Occipital lobe (tissue), 2 donors: ENCODE measurements around the gene TEX55. TPM values are rescaled to one million over a fixed set of nuclear protein-coding genes. Genes with fewer than 3 reads are reported as not detected.
"Not testable (repeated sequence)": the region's sequence is repeated elsewhere in the genome, so short reads cannot be mapped to it uniquely, and the experiment has no call there.

Experiments used
- DNase-seq: peaks from one replicate; lab custom pipeline; 2025; lab: John Stamatoyannopoulos, UW
- total RNA-seq: library from RNA; depleted of rRNA; stranded (reverse); fragments of >200 nt; gene quantifications from one replicate; pipeline ENCODE4 v1.2.3, GENCODE V29; 2014

TEX55 gene
- not detected for total RNA-seq

DNA sequence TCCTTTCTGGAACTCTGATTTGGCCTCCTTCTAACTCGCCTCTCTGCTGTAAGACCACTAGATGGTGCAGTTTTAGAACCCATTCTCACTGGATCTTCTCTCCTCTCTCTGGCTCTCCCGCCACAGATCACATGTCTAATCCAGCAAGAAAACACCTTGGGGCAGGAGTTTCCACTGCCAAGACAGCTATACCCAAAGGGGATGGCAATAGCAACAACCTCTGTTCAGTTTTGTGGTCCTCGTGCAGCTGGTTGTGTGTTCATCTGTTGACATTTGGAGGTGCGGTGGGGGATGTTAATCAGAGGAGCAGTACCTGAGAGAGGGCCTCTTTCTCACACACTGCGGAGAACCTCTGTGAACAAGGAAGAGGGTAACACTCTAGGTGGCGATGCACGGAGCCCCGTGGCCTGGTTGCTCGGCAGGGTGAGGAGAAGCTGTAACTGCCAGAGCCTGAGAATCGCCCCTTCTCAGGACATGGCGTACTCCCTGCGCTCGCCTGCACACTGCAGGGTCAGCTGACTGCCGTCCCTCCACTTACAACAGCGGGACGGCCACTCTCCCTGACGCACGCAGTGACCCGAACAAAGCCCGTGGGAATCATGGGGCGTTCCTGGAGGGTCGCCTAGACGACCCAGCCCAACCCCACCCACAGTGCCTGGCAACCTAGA, at the start of gene TEX55:
TEX55 (plus strand) TSS at position 666 of the 668 bp plus-strand sequence. CDS start 25 bp downstream, outside the sequence.
- DNase-seq, result no peak

DNA sequence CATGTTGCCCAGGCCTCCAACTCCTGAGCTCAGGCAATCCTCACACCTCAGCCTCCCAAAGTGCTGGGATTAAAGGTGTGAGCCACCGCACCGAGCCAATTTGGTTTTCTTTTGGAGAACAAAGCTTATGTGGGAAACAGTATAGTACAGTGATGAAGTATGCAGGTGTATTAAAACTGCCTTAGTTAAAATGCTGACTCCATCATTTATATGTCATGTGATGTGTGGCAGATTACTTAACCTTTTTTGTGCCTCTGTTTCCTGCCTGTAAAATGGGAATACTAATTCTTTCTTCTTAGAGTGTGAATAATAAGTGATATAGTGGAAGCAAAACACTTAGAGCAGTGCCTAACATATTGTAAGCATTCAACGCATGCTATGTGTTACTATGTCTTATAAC, 48.0 kb upstream of the TEX55 start:
- no peak for DNase-seq

DNA sequence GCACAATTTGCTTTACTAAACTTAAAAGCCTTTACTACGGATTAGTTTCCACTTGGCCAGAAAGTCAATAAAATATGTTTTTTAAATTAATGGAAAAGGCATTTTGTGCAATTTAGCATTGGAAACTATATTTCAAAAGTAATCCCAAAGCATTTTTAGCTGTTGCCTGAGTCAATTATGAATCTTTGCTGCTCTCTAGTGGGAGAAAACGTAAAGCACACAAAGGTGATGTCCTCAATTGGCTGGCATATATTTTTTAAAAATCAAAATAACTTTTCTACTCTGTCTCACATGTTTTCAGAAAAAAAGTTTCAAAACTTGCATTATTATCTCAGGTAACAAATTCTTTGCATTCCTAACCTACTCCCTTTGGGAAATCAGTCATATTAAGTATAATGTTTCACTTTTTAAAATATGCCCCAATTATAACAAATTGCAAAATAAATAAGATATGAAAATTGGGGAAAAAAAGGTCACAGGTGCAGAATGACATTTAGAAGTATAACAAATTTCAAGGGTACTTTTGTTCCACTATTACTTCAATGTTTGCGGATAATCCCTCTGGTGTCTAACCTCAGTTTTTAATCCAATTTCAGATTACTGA, 47.2 kb upstream of the TEX55 start:
- no peak for DNase-seq

DNA sequence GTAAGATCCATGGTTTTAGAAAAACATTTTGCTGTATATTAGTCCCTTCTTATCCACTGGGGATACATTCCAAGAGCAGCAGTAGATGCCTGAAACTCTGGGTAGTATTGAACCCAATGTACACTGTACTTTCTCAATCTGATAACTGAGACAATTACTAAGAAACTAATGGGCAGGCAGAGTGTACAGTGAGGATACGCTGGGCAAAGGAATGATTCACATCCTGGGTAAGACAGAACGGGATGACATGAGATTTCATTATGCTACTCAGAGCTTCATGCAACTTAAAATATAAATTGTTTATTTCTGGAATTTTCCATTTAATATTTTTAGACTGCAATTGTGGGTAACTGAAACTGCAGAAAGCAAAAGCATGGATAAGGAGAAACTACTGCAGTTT, 46.2 kb upstream of the TEX55 start:
- no peak for DNase-seq

DNA sequence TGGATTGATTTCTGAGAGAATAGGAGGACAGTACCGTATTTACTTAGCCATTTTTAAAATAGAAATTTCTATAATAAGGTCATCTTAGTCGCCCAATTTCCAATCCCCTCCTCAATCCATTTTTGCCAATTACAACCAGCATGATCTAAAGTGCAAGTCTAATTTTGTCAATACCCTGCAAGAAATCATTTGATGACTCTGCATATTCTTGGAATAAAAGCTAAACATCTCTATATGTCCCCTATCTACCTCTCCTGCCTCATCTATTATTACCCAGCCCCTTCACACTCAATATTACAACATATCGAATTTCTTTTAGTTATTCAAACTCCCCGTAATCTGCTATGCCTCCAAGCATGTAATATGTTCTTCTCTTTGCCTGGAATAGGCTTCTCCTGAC, 41.9 kb upstream of the TEX55 start:
- DNase-seq, result no peak

- DNase-seq, result not testable (repeated sequence)
These were observed 27.6 kb upstream of the TEX55 start for GRCh38 chr3:119118330-119118729.

DNA sequence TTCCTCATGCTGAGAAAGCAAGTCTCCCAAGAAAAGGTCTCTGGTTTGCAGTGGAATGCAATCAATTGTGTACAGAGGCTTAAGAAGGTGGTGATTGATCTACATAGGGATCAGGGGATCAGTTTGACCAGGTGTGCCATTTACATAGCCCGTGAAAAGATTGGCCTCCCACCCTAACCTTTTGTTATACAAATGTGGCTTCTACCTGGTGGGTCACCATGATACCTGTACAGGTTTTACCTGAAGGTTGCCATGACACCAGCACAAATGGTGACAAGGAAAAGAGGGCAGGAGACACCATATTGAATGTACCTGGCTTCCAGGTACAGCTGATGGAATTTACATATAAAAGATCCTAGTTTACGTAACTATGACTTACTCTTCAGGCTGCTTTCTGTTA, 25.5 kb upstream of the TEX55 start:
- DNase-seq, result no peak

DNA sequence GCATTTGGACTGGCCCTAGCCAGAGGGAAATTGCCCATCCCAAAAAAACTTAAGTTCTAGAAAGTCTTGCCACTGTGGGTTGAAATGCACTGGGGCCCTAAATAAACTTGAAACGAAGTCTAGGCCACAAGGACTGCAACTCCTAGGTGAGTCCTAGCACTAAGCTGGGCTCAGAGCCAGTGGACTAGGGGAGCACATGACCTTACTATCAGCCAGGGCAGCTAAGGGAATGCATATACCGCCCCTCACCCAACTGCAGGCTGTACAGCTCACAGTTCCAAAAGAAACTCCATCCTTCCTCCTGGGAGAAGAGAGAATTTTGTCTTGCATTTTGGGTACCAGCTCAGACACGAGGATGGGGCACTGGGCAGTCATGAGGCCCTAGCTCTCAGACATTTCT, 23.6 kb upstream of the TEX55 start:
- no peak for DNase-seq

DNA sequence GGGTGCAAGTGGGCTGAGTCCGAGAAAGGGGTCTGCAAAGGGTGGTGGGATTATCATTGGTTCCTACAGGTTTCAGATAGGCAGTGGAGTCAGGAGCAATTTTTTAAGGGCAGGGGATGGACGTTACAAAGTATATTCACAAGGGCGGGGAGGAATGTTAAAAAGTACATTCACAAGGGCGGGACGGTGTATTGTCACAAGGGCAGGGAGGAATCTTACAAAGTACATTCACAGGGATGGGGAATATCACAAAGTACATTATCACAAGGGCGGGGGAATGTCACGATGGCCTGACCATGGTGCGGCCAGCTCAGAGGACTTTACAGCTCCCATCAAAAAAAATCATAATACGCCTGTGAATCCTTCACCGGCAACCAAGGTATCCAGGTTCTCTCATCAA, 20.6 kb upstream of the TEX55 start:
- DNase-seq, result no peak

GRCh38 chr3:119125742-119126504, 20.0 kb upstream of the TEX55 start:
- DNase-seq, result no peak

DNA sequence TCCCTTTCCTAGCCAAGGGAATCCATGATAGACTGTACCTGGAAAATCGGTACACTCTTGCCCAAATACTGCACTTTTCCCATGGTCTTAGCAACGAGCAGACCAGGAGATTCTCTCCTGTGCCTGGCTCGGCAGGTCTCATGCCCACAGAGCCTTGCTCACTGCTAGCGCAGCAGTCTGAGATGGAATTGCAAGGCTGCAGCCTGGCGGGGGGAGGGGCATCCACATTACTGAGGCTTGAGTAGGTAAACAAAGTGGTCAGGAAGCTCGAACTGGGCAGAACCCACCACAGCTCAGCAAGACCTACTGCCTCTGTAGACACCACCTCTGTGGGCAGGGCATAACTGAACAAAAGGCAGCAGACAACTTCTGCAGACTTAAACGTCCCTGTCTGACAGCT, 15.7 kb upstream of the TEX55 start:
- not testable (repeated sequence) for DNase-seq

GRCh38 chr3:119132291-119132690, 13.7 kb upstream of the TEX55 start:
- not testable (repeated sequence) for DNase-seq

- DNase-seq, result not testable (repeated sequence)
These were observed 6.6 kb upstream of the TEX55 start for GRCh38 chr3:119139360-119139759.

DNA sequence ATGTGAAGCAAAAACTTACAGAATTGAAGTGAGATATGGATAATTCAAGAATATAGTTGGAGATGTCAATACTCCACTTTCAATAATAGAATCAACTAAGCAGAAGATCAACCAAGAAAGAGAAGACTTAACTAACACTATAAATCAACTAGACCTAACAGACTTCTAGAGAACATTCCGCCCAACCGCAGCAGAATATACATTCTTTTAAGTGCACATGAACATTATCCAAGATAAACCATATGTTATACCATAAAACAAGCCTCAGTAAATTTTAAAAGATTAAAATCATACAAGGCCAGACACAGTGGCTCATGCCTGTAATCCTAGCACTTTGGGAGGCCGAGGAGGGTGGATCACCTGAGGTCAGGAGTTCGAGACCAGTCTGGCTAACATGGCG, 5.5 kb upstream of the TEX55 start:
- no peak for DNase-seq

- DNase-seq, result no peak
These were observed 851 bp upstream of the TEX55 start for GRCh38 chr3:119145128-119145499.

DNA sequence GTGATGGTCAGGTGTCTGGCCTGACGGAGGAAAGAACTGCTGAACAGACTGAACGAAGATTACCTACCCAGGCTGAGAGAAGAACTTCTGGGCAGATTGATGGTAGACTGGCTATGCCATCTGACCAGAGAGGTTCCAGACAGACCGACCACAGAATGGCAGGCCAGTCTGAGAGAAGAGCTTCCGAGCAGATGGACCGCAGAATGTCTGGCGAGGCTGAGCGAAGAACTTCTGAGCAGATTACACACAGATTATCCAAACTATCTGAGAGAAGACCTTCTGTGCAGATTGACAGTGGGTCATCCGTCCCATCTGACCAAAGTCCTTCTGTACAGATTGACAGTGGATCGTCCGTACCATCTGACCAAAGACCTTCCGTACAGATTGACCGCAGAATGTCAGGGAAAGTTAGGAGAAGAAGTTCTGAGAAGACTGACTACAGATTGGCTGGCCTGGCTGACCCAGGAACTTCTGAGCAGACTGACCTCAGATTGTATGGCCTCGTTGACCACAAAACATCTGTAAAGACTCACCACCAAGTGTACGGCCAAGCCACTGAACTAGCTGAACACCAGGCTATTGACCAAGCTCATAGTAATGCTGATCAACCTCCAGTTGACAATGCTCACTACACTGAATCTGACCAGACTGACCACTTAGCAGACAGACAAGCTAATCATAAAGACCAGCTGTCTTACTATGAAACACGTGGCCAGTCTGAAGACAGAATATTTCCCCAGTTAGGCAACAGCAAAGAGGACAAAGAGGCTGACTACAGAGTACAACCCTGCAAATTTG, 812 bp downstream of the TEX55 start:
- DNase-seq, result no peak

GRCh38 chr3:119147494-119147893, 1.5 kb downstream of the TEX55 start:
- DNase-seq, result no peak

GRCh38 chr3:119148493-119149180, 2.7 kb downstream of the TEX55 start:
- no peak for DNase-seq

- no peak for DNase-seq
These were observed 3.5 kb downstream of the TEX55 start for GRCh38 chr3:119149484-119149883.

DNA sequence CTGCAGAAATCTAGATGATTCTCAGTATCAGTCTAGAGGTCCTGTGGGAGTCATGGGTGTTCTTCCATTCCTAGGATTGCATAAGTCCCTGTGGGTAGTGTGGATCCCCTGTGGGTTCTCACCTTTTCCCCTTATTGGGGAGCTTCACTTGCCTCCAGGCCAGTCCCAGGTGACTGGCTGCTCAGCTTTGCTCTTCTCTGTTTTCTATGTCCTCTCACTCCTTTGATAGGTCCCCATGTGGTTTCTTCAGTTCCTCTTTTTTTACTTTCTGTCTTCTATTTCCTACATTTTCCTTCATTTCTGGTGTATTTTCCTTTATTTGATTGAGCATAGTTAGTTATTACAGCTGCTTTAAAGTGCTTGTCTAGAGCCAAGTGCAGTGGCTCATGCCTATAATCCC, 10.9 kb downstream of the TEX55 start:
- no peak for DNase-seq

DNA sequence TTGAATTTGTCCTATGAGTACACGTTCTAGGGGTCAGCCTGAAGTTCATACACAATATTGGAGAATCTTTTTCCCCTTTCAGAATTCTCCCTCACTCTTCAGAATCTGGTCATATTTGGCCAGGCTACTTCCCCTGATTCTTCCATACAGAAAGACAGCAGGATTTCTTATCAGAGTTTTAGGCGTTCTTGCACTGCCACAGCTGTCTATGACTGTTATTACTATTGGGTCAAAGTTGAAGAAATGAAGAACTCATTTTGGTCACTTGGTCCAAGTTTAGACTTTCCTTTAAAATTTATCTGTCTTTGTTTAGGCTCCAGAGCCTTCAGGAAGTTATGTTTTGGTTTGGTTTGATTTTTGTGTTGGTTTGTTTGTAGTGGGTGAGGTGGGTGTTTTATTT, 12.0 kb downstream of the TEX55 start:
- no peak for DNase-seq
